GM12872 (cell line): Measurements from ENCODE around the gene GCH1.

ENCODE experiments used
- TF ChIP-seq, protein P1 (sequence below): IDR thresholded peaks from 3 replicates; pipeline ENCODE4 v1.5.1; 2011; ENCODE audit warnings: low read depth, mild to moderate bottlenecking, low read length, moderate library complexity; ENCODE audit not compliant: insufficient read depth

GCH1 gene

GRCh38 chr14:54848910-54849309 lies 53.7 kb downstream of the GCH1 start:
- TF ChIP-seq, protein P1, sequence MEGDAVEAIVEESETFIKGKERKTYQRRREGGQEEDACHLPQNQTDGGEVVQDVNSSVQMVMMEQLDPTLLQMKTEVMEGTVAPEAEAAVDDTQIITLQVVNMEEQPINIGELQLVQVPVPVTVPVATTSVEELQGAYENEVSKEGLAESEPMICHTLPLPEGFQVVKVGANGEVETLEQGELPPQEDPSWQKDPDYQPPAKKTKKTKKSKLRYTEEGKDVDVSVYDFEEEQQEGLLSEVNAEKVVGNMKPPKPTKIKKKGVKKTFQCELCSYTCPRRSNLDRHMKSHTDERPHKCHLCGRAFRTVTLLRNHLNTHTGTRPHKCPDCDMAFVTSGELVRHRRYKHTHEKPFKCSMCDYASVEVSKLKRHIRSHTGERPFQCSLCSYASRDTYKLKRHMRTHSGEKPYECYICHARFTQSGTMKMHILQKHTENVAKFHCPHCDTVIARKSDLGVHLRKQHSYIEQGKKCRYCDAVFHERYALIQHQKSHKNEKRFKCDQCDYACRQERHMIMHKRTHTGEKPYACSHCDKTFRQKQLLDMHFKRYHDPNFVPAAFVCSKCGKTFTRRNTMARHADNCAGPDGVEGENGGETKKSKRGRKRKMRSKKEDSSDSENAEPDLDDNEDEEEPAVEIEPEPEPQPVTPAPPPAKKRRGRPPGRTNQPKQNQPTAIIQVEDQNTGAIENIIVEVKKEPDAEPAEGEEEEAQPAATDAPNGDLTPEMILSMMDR, result no peak

GRCh38 chr14:54845641-54846040 lies 57.0 kb downstream of the GCH1 start:
- TF ChIP-seq, protein P1, result no peak

DNA sequence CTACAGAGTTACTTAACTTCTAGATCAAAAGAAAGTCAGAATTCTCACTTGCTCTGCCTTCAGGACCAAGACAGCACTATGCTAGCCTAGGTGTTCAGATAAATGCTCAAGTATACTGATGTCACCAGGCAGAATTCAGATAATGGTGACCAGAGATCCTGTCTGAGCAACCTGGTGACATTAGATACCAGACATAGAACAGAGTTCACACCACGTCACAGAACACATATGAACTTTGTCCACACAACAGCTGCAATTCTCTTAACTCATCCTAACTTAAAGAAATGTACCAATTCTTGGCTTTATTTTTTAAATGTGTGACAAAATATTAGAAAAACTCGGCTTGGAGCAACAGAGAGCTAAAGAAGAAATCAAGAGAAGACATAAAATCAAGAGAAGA lies 58.1 kb downstream of the GCH1 start:
- TF ChIP-seq, protein P1, result no peak

- TF ChIP-seq, protein P1, result no peak
Measured at GRCh38 chr14:54840798-54841197, 61.8 kb downstream of the GCH1 start.

DNA sequence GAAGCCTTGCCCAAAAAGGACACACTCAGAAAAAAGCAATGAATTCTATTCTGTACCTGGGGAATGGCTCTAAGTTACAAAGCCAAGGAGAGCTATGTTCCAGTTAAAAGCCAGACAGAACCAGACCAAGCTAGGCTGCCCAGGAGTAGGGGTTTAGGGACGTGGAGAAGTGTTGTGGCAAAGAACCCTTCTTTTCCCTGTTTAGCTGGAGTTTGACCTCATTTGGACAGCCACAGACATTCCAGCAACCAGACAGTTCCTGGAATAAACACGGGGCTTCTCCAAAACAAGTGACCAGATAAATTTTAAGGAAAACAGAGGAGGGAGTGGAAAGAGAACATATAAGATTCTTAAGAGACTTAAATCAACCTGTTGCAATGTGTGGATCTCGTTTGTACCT lies 62.3 kb downstream of the GCH1 start:
- TF ChIP-seq, protein P1, result no peak

- TF ChIP-seq, protein P1, result no peak
Measured at GRCh38 chr14:54839701-54840119, 62.9 kb downstream of the GCH1 start.

DNA sequence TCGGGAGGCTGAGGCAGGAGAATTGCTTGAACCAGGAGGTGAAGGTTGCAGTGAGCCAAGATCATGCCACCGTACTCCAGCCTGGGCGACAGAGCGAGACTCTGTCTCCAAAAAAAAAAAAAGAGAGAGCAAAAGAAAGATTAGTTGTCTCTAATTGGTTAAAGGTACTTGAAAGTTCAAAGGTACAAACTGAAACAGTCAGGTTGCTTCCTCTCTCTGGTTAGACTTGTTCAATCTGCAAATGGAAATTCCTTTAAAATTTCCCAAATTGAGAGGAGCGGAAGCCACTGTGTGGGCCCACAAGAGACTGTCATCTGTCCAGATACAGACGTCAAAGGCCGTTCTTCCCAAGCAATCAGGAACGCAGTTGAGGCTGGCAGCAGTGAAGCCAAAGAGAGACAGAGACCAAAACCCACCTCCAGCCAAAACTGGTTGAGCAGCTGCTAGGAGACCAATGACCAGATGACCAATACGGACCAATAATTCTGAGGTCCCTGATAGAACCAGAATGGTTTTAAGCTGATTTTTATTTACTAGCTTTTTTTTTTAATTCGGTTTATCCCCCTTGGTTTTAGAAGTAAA lies 63.6 kb downstream of the GCH1 start:
- TF ChIP-seq, protein P1, result no peak
